Raji (cell line): ENCODE measurements around the gene NRDC.

Experiments
- POLR2A ChIP-seq: IDR thresholded peaks from 2 replicates; pipeline ENCODE4 v1.6.1; 2011; ENCODE audit warnings: low read depth, low read length, control low read depth; ENCODE audit not compliant: insufficient read depth

The NRDC gene

GRCh38 chr1:51878616-51879336, at the start of gene NRDC:
Gene NRDC (minus strand): TSS chr1:51878727. CDS start chr1:51878615, 112 bp downstream.
- TF ChIP-seq POLR2A: peak; percentile 92

DNA sequence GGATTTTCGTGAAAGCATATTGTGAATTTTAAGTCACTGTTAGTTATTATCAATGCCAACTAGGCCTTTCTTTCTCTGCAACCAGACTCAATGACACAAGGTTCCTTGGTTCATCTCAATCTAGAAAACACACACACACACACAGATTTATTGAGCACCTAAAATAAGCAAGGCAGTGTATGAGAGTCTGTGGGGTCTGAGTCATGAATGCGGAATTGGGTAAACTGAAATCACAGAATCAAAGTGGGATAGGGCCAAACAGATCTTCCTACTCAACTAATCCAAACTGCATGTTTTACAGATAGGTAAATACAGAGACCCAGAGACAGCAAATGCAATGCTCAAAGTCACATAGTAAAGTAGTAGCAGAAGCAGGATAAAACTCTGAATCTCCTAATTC, 48.5 kb upstream of the NRDC start:
- TF ChIP-seq POLR2A: no peak

- no peak for TF ChIP-seq POLR2A
Observed at GRCh38 chr1:51926171-51926812, 47.8 kb upstream of the NRDC start.

DNA sequence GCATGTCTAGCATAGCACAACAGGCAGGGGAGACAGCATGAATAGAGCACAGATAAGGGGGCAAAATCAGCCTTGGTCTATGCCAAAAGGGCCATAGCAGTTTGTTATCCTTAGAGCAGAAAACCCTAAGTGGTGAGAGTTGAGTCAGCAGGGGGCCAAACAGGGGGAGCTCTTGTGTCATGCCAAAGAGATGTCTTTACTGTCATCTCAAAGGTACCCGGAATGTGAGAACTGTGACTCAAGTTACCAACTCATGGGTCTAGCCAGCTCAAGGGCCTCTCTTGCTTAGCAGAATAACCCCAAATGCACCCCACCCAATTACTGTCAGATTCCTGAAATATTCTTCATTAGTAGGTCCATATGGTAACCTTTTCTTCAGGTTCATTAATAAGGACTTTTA, 45.9 kb upstream of the NRDC start:
- no peak for TF ChIP-seq POLR2A

- no peak for TF ChIP-seq POLR2A
Observed at GRCh38 chr1:51922040-51922439, 43.5 kb upstream of the NRDC start.

GRCh38 chr1:51920130-51920529, 41.6 kb upstream of the NRDC start:
- TF ChIP-seq POLR2A: no peak

- no peak for TF ChIP-seq POLR2A
Observed at GRCh38 chr1:51919684-51920083, 41.2 kb upstream of the NRDC start.

DNA sequence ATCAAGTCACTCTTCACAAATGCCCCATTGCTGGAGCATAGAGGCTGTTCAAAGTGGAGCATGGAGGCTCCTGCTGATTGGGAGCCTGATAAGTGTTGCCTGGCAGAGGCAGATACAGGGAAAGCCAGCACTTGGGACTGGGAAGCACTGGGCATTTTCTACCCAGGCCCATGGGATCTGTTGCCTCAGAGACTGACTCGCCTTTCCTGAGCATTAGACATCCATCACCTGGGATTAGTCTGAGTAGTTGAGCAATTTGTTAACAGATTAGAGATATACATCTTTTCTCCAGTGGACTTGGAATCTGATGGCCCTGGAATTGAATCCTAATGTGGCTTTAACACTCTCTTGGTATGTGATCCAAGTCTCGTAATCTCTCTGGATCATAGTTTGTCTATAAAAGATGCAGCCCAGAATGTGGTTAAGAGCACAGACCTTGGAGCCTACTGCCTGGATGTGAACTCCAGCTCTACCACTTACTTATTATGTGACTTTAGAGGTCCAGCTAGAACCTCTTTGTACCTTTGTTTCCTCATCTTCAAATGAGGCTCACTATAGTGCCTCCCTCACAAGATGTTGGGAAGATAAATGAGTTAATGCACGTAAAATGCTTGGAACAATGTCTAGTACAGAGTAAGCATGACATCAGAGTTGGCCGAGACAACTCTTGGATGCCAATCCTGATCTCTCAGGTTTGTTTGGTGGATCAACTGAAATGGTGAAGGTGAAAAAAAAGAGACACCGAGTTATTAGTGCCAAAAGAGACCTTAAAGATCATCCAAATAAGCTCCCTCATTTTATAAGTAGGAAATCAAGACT, 38.3 kb upstream of the NRDC start:
- TF ChIP-seq POLR2A: no peak

DNA sequence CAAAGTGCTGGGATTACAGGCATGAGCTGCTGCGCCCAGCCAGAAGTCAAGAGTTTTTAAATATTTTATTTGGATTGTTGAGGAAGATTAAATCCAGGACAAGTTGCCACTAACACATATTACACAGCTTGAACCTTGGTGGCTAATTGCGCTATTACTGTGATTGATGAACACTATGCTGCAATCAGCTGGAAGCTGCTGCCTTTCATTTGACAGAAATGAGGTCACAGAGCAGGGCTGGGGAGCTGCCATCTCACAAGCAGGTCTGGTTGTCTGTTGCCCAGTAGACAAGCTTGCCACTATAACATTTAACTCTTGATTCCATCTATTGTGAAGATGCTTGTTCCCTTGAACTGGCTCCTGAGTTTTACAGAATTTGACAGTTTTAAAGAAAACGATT, 37.4 kb upstream of the NRDC start:
- no peak for TF ChIP-seq POLR2A

GRCh38 chr1:51912881-51913280, 34.4 kb upstream of the NRDC start:
- no peak for TF ChIP-seq POLR2A

DNA sequence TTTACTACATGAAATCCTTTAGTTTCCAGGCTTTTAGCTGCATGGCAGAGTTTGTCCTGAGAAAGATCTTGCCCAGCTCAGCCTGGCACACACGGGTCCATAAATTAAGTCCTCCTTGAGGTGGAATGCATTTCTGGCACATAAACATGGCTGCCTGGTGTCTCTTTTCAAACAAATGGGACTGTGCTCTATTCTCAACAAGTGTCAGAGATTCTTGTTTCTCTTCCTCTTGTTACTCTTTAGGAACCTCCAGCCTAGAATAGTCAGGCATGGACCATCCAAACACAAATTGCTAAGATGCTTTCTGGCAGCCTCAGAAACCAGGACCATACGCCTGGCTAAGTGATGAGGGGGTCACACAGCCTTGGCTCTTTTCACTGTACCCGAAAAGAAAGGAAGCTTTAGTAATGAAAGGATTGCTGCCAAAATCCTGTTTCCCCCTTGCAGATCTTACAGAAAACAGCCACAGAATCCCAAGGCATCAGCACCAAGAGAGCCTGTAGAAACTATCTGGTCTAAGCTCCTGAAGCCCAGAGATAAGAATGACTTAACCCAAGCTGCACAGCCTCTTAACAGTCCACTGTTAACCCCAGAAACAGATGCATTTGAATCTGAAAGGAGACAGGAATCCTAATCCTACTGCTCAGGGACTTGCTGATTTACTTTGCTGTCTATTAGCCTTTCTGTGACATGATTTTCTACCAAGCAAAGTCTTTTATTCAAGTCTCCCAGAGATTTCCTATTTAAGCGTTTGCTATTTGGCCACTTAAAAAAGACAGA, 31.9 kb upstream of the NRDC start:
- TF ChIP-seq POLR2A: no peak

- no peak for TF ChIP-seq POLR2A
Observed at GRCh38 chr1:51908499-51908898, 30.0 kb upstream of the NRDC start.

DNA sequence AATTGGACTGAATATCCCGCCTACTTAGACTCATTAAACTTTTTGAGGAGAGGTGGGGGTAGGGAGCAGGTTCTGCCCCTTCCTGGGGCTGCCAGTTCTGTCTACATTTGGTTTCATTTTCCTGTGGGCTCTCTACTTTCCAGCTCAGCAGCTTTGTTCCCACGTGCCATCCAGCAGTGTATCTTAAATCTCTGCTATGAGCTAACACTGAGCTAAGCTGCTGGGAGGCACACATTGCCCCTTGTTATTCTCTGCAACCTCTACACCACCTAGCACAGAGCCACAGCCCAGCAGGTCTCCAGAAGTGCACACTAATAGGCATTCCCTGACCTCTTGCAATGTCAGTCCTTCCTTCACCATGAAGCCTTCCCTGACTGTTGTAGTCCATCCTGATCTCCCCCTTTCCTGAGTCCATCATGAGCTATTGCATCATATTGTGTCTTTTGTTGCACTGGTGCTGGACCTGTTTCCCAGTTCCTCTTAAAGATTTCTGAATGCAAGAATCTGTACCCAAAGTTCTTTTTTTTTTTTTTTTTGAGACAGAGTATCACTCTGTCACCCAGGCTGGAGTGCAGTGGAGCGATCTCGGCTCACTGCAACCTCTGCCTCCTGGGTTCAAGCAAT, 28.7 kb upstream of the NRDC start:
- TF ChIP-seq POLR2A: no peak

- TF ChIP-seq POLR2A: no peak
Observed at GRCh38 chr1:51906306-51907078, 28.0 kb upstream of the NRDC start.
